GM19239 (cell line): ENCODE data around the gene LRRC8D.

ENCODE experiments used
- DNase-seq: peaks from one replicate; pipeline ENCODE4 v3.0.0; 2011; ENCODE audit warnings: low spot score; ENCODE audit not compliant: insufficient read length
- FAIRE-seq: peaks from 2 replicates; lab custom pipeline; 2011; peaks lifted over from hg19 to GRCh38; lab: Jason Lieb, UNC

LRRC8D gene

GRCh38 chr1:89888480-89889322 is 67.9 kb downstream of the LRRC8D start:
- FAIRE-seq: no peak

GRCh38 chr1:89889323-89889615 is 68.4 kb downstream of the LRRC8D start:
- FAIRE-seq (no peak), DNase-seq (no peak)

More at GRCh38 chr1:89888480-89889322, 67.9 kb downstream of the LRRC8D start:
- DNase-seq: no peak

- DNase-seq (no peak), FAIRE-seq (no peak)
Observed at GRCh38 chr1:89890085-89890752, 69.4 kb downstream of the LRRC8D start.

GRCh38 chr1:89892816-89893215 is 72.0 kb downstream of the LRRC8D start:
- FAIRE-seq (no peak), DNase-seq (no peak)

- FAIRE-seq (no peak), DNase-seq (no peak)
Observed at GRCh38 chr1:89894210-89895201, 73.7 kb downstream of the LRRC8D start.

GRCh38 chr1:89896105-89896942 is 75.5 kb downstream of the LRRC8D start:
- peak; percentile 4 for FAIRE-seq
- no peak for DNase-seq

- DNase-seq (no peak), FAIRE-seq (no peak)
Observed at GRCh38 chr1:89897347-89898133, 76.7 kb downstream of the LRRC8D start.

GRCh38 chr1:89898150-89898549 is 77.3 kb downstream of the LRRC8D start:
- FAIRE-seq (no peak), DNase-seq (no peak)

GRCh38 chr1:89898695-89899470 is 78.1 kb downstream of the LRRC8D start:
- no peak for DNase-seq
- no peak for FAIRE-seq

GRCh38 chr1:89900323-89900722 is 79.5 kb downstream of the LRRC8D start:
- DNase-seq (no peak), FAIRE-seq (no peak)

GRCh38 chr1:89900791-89901708 is 80.2 kb downstream of the LRRC8D start:
- DNase-seq (no peak), FAIRE-seq (no peak)

- no peak for FAIRE-seq
- no peak for DNase-seq
Observed at GRCh38 chr1:89901957-89902669, 81.3 kb downstream of the LRRC8D start.

- no peak for FAIRE-seq
- DNase-seq: no peak
Observed at GRCh38 chr1:89903550-89903949, 82.7 kb downstream of the LRRC8D start.

- DNase-seq (no peak), FAIRE-seq (peak; percentile 61)
Observed at GRCh38 chr1:89904219-89904980, 83.6 kb downstream of the LRRC8D start.

GRCh38 chr1:89905395-89906058 is 84.7 kb downstream of the LRRC8D start:
- FAIRE-seq: no peak
- no peak for DNase-seq
